H9 (cell line): ENCODE measurements around the gene B4GALT3. TPM values are rescaled to one million over a fixed set of nuclear protein-coding genes. Genes with fewer than 3 reads are reported as not detected.

Experiments used
- DNase-seq: peaks from one replicate; pipeline ENCODE4 v3.0.0-alpha.2; 2017
- H2AFZ ChIP-seq: one replicate; pipeline ENCODE4 v1.6.1; 2013; ENCODE audit warnings: mild to moderate bottlenecking, low read length, control low read depth, moderate library complexity
- H2AK5ac ChIP-seq: 2 replicates; pipeline ENCODE4 v1.6.1; 2013; ENCODE audit warnings: low read length, control low read depth, mixed read lengths; ENCODE audit not compliant: insufficient read length
- H2BK120ac ChIP-seq: one replicate; pipeline ENCODE4 v1.6.1; 2013; ENCODE audit warnings: low read depth, mild to moderate bottlenecking, low read length, control low read depth, inconsistent platforms; ENCODE audit not compliant: poor library complexity, severe bottlenecking
- H2BK12ac ChIP-seq: 2 replicates; pipeline ENCODE4 v1.6.1; 2013; ENCODE audit warnings: low read length, control low read depth, mixed read lengths, low read depth; ENCODE audit not compliant: insufficient read length
- H2BK15ac ChIP-seq: 2 replicates; pipeline ENCODE4 v1.6.1; 2013; ENCODE audit warnings: low read depth, low read length, control low read depth
- H2BK20ac ChIP-seq: one replicate; pipeline ENCODE4 v1.6.1; 2013; ENCODE audit warnings: low read depth, mild to moderate bottlenecking, low read length, control low read depth, inconsistent platforms; ENCODE audit not compliant: poor library complexity, severe bottlenecking
- H2BK5ac ChIP-seq: 2 replicates; pipeline ENCODE4 v1.6.1; 2013; ENCODE audit warnings: low read length, control low read depth, mixed read lengths; ENCODE audit not compliant: insufficient read length
- H3K14ac ChIP-seq: 2 replicates; pipeline ENCODE4 v1.6.1; 2013; ENCODE audit warnings: low read length, control low read depth; ENCODE audit not compliant: insufficient read depth
- H3K18ac ChIP-seq: 2 replicates; pipeline ENCODE4 v1.6.1; 2013; ENCODE audit warnings: low read depth, mild to moderate bottlenecking, mixed read lengths, low read length, control low read depth; ENCODE audit not compliant: insufficient read length
- H3K23ac ChIP-seq: 2 replicates; pipeline ENCODE4 v1.6.1; 2013; ENCODE audit warnings: low read length, control low read depth, mixed read lengths, low read depth; ENCODE audit not compliant: insufficient read length
- H3K23me2 ChIP-seq: 2 replicates; pipeline ENCODE4 v1.6.1; 2013; ENCODE audit warnings: low read depth, mild to moderate bottlenecking, mixed read lengths, low read length, control low read depth; ENCODE audit not compliant: insufficient read length, poor library complexity, severe bottlenecking
- H3K27ac ChIP-seq: 2 replicates; pipeline ENCODE4 v1.5.1; 2013; ENCODE audit warnings: low read length, control low read depth, mixed read lengths, low read depth; ENCODE audit not compliant: insufficient read length
- H3K27me3 ChIP-seq: 2 replicates; pipeline ENCODE4 v1.6.1; 2013; ENCODE audit warnings: low read length, control low read depth, inconsistent platforms; ENCODE audit not compliant: insufficient read depth
- H3K4ac ChIP-seq: 2 replicates; pipeline ENCODE4 v1.6.1; 2013; ENCODE audit warnings: low read depth, mild to moderate bottlenecking, control low read depth, inconsistent platforms, low read length, moderate library complexity
- H3K4me1 ChIP-seq: 2 replicates; pipeline ENCODE4 v1.6.1; 2013; ENCODE audit warnings: low read length, control low read depth, inconsistent platforms; ENCODE audit not compliant: insufficient read depth
- H3K4me2 ChIP-seq: 2 replicates; pipeline ENCODE4 v1.6.1; 2013; ENCODE audit warnings: low read length, control low read depth, mixed read lengths; ENCODE audit not compliant: insufficient read length, insufficient read depth
- H3K56ac ChIP-seq: 2 replicates; pipeline ENCODE4 v1.6.1; 2013; ENCODE audit warnings: low read depth, mild to moderate bottlenecking, mixed read lengths, low read length, control low read depth; ENCODE audit not compliant: insufficient read length
- H3K79me1 ChIP-seq: 2 replicates; pipeline ENCODE4 v1.6.1; 2013; ENCODE audit warnings: low read depth, mild to moderate bottlenecking, moderate library complexity, low read length, control low read depth, inconsistent platforms; ENCODE audit not compliant: insufficient read depth, poor library complexity, severe bottlenecking
- H3K79me2 ChIP-seq: 2 replicates; pipeline ENCODE4 v1.6.1; 2013; ENCODE audit warnings: low read length, control low read depth, inconsistent platforms; ENCODE audit not compliant: insufficient read depth
- H3K9ac ChIP-seq: 2 replicates; pipeline ENCODE4 v1.6.1; 2013; ENCODE audit warnings: low read length, control low read depth, mixed read lengths; ENCODE audit not compliant: insufficient read length; ENCODE audit errors: extremely low read depth
- H3K9me3 ChIP-seq: one replicate; pipeline ENCODE4 v1.6.1; 2013; ENCODE audit warnings: low read depth, low read length, inconsistent platforms; ENCODE audit not compliant: control insufficient read depth
- H3T11ph ChIP-seq: one replicate; pipeline ENCODE4 v1.6.1; 2013; ENCODE audit warnings: mild to moderate bottlenecking, low read length, control low read depth, inconsistent platforms
- H4K20me1 ChIP-seq: one replicate; pipeline ENCODE4 v1.6.1; 2013; ENCODE audit not compliant: control insufficient read depth, insufficient read length, insufficient read depth
- H4K5ac ChIP-seq: 2 replicates; pipeline ENCODE4 v1.6.1; 2013; ENCODE audit warnings: low read depth, mild to moderate bottlenecking, mixed read lengths, low read length, control low read depth; ENCODE audit not compliant: insufficient read length
- H4K8ac ChIP-seq: replicated peaks from 2 replicates; pipeline ENCODE4 v1.6.1; 2013; ENCODE audit warnings: low read length, control low read depth, mixed read lengths, low read depth; ENCODE audit not compliant: insufficient read length
- H4K91ac ChIP-seq: 2 replicates; pipeline ENCODE4 v1.6.1; 2013; ENCODE audit warnings: low read depth, mild to moderate bottlenecking, moderate library complexity, mixed read lengths, low read length, control low read depth; ENCODE audit not compliant: insufficient read length
- H3K27ac Mint-ChIP-seq, 3 experiments: 2 replicates in 2 of 3; 3 replicates in 1 of 3; pipeline ENCODE4 v1.8.0; 2020 to 2021; ENCODE audit warnings: mixed read lengths in 3 of 3, mild to moderate bottlenecking in 1 of 3, moderate library complexity in 1 of 3
- H3K27me3 Mint-ChIP-seq: 2 replicates; pipeline ENCODE4 v1.8.0; 2021; ENCODE audit warnings: low read depth, mild to moderate bottlenecking, moderate library complexity, mixed read lengths
- H3K36me3 Mint-ChIP-seq, 3 experiments: 2 replicates in 2 of 3; 3 replicates in 1 of 3; pipeline ENCODE4 v1.8.0; 2020 to 2021; ENCODE audit warnings: low read depth in 3 of 3, mixed read lengths in 3 of 3; ENCODE audit not compliant: insufficient read depth in 1 of 3
- H3K4me1 Mint-ChIP-seq, 2 experiments: 2 replicates each; pipeline ENCODE4 v1.8.0; 2020; ENCODE audit warnings: mixed read lengths in 2 of 2
- H3K4me3 Mint-ChIP-seq, 2 experiments: 2 replicates in 1 of 2; 3 replicates in 1 of 2; pipeline ENCODE4 v1.8.0; 2020 to 2021; ENCODE audit warnings: mild to moderate bottlenecking in 2 of 2, mixed read lengths in 2 of 2, moderate library complexity in 1 of 2
- H3K9me3 Mint-ChIP-seq, 2 experiments: 2 replicates in 1 of 2; 3 replicates in 1 of 2; pipeline ENCODE4 v1.8.0; 2020; ENCODE audit warnings: mild to moderate bottlenecking in 2 of 2, mixed read lengths in 2 of 2, moderate library complexity in 1 of 2
- CTCF ChIP-seq: fragments of 200-600 bp; sonication (generic); conservative IDR thresholded peaks from 3 replicates; pipeline ENCODE4 v1.8.0; 2021; ENCODE audit warnings: antibody characterized with exemption, mild to moderate bottlenecking
- WGBS: extraction: QIAGEN DNeasy Blood & Tissue Kit; methylation state at CpG from one replicate; pipeline ENCODE4 v1.1.7; 2013; ENCODE audit warnings: missing lambda C conversion rate, low lambda C conversion rate, mixed read lengths; ENCODE audit not compliant: insufficient read length; ENCODE audit errors: extremely low coverage; 5-methylcytosine and 5-hydroxymethylcytosine counted together
- total RNA-seq: library from RNA; stranded (reverse); gene quantifications from 2 replicates; pipeline ENCODE4 v1.2.1, GENCODE V29; 2021

B4GALT3 gene
- total RNA-seq, 1 experiment from 2014 or later = 31.8 TPM

GRCh38 chr1:161198897-161199431 lies 21.7 kb upstream of the B4GALT3 start, which contains the start of gene ADAMTS4:
Gene ADAMTS4, minus strand, starts transcription at chr1:161199054. Its CDS starts 427 bp downstream, at chr1:161198627.
- no peak within 1 kb of the TSS for H3K9ac ChIP-seq

More at GRCh38 chr1:161198897-161199431, 21.7 kb upstream of the B4GALT3 start, which contains the start of gene ADAMTS4:
- Histone ChIP-seq H2BK15ac (no peak within 1 kb of the TSS), H4K91ac (no peak within 1 kb of the TSS), H4K20me1 (no peaks in the 10 kb centered on the region), H2AFZ (no peak within 1 kb of the TSS), H3T11ph (no peak within 1 kb of the TSS), H2BK5ac (no peak within 1 kb of the TSS), H3K79me2 (no peaks in the 10 kb centered on the region), H4K8ac (no peak within 1 kb of the TSS), H3K4me1 (peaks cover 24% of the 10 kb centered on the region), H3K23ac (no peak within 1 kb of the TSS), H3K56ac (no peak within 1 kb of the TSS), H3K4me2 (peak within 1 kb of the TSS; percentile 27), H3K4ac (no peak within 1 kb of the TSS), H4K5ac (no peak within 1 kb of the TSS), H2AK5ac (no peak within 1 kb of the TSS), H2BK12ac (no peak within 1 kb of the TSS), H3K14ac (peak within 1 kb of the TSS; percentile 13; the same call in 1 of the 2 replicates), H2BK20ac (no peak within 1 kb of the TSS), H3K18ac (peak within 1 kb of the TSS; percentile 3), H3K23me2 (peaks cover 7% of the 10 kb centered on the region), H2BK120ac (no peak within 1 kb of the TSS), H3K9me3 (no peaks in the 10 kb centered on the region), H3K79me1 (no peaks in the 10 kb centered on the region), H3K27me3 (no peaks in the 10 kb centered on the region; the same call in 1 of the 2 replicates), H3K27ac (no peak within 1 kb of the TSS)
- Mint-ChIP-seq H3K9me3 (no peaks in the 10 kb centered on the region; a peak in 1 of 5 replicates), H3K27me3 (no peaks in the 10 kb centered on the region), H3K4me3 (peak within 1 kb of the TSS; percentile 59 to 91), H3K36me3 (peaks cover 2 to 18% (median 8%) of the 10 kb centered on the region in 3 experiments; a peak in 6 of 7 replicates), H3K4me1 (peaks cover 57 to 65% of the 10 kb centered on the region in 2 experiments), H3K27ac (peak within 1 kb of the TSS; percentile 86 to 99 (median 91))
- peak; percentile 82 for DNase-seq
- TF ChIP-seq CTCF = no peak
- WGBS = no CpG with 5 or more reads among the region's 11 CpGs
